Measurements from ENCODE around the gene SHISA6. TPM values are rescaled to one million over a fixed set of nuclear protein-coding genes. Genes with fewer than 3 reads are reported as not detected.

The SHISA6 gene
- polyA plus RNA-seq, 1 donor from 2014 or later, result 1.8 TPM

DNA sequence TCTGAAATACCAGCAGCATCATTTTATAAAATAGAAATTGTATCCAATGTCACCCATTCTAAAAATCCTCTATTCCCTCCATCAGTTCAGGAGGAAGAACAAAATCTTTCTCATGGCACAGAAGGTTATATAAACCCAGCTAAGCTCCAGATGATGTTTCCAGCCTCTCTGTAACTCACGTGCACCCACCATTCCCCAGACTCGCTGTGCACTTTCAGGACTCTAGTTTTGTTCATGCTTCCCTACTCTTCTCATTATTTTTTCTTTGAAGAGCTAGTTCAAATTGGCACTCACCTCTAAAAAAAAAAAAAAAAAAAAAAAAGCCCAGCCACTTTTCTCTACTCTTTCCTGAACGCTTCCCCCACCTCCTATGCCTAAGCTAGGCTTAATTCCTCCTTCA lies 36.0 kb upstream of the SHISA6 start:
- no peak overlapping the region for H3K9ac ChIP-seq (ENCODE audit: low read length)
- no peak overlapping the region for H2AFZ ChIP-seq (ENCODE audit: low read depth, low read length)
- H3K36me3 ChIP-seq (ENCODE audit: insufficient read depth, low read length), result no peaks in the 10 kb centered on the region
- no peak for TF ChIP-seq SMC3 (conservative IDR thresholded peaks at IDR 0.05; ENCODE audit: poor library complexity)
- TF ChIP-seq EP300 (conservative IDR thresholded peaks at IDR 0.05; ENCODE audit: poor library complexity, severe bottlenecking), result no peak
- TF ChIP-seq MXI1 (conservative IDR thresholded peaks at IDR 0.05; ENCODE audit: poor library complexity, severe bottlenecking), result no peak
- TF ChIP-seq RAD21 (conservative IDR thresholded peaks at IDR 0.05), result no peak
- TF ChIP-seq, protein P1, sequence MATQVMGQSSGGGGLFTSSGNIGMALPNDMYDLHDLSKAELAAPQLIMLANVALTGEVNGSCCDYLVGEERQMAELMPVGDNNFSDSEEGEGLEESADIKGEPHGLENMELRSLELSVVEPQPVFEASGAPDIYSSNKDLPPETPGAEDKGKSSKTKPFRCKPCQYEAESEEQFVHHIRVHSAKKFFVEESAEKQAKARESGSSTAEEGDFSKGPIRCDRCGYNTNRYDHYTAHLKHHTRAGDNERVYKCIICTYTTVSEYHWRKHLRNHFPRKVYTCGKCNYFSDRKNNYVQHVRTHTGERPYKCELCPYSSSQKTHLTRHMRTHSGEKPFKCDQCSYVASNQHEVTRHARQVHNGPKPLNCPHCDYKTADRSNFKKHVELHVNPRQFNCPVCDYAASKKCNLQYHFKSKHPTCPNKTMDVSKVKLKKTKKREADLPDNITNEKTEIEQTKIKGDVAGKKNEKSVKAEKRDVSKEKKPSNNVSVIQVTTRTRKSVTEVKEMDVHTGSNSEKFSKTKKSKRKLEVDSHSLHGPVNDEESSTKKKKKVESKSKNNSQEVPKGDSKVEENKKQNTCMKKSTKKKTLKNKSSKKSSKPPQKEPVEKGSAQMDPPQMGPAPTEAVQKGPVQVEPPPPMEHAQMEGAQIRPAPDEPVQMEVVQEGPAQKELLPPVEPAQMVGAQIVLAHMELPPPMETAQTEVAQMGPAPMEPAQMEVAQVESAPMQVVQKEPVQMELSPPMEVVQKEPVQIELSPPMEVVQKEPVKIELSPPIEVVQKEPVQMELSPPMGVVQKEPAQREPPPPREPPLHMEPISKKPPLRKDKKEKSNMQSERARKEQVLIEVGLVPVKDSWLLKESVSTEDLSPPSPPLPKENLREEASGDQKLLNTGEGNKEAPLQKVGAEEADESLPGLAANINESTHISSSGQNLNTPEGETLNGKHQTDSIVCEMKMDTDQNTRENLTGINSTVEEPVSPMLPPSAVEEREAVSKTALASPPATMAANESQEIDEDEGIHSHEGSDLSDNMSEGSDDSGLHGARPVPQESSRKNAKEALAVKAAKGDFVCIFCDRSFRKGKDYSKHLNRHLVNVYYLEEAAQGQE (IDR thresholded peaks at IDR 0.05; ENCODE audit: borderline replicate concordance), result no peak
- no peak for TF ChIP-seq TAF1 (IDR thresholded peaks at IDR 0.05; ENCODE audit: low read depth)
- TF ChIP-seq EZH2 (IDR thresholded peaks at IDR 0.05; ENCODE audit: borderline replicate concordance, insufficient read depth, low read length, poor library complexity, severe bottlenecking), result no peak
- TF ChIP-seq, protein P2, sequence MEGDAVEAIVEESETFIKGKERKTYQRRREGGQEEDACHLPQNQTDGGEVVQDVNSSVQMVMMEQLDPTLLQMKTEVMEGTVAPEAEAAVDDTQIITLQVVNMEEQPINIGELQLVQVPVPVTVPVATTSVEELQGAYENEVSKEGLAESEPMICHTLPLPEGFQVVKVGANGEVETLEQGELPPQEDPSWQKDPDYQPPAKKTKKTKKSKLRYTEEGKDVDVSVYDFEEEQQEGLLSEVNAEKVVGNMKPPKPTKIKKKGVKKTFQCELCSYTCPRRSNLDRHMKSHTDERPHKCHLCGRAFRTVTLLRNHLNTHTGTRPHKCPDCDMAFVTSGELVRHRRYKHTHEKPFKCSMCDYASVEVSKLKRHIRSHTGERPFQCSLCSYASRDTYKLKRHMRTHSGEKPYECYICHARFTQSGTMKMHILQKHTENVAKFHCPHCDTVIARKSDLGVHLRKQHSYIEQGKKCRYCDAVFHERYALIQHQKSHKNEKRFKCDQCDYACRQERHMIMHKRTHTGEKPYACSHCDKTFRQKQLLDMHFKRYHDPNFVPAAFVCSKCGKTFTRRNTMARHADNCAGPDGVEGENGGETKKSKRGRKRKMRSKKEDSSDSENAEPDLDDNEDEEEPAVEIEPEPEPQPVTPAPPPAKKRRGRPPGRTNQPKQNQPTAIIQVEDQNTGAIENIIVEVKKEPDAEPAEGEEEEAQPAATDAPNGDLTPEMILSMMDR (IDR thresholded peaks at IDR 0.05; ENCODE audit: poor library complexity, severe bottlenecking), result no peak
- no peak for TF ChIP-seq POLR2AphosphoS5 (IDR thresholded peaks at IDR 0.05)
- no peaks in the 10 kb centered on the region for H3F3A ChIP-seq (ENCODE audit: insufficient read depth, low read length, poor library complexity, severe bottlenecking)
- no peaks in the 10 kb centered on the region for H3K9me3 ChIP-seq (ENCODE audit: low read length)
- H3K4me2 ChIP-seq (ENCODE audit: low read length), result no peak overlapping the region
- no peaks in the 10 kb centered on the region for H3K79me2 ChIP-seq (replicated peaks; ENCODE audit: insufficient read depth, low read length)
- no peak overlapping the region for H3K27ac ChIP-seq (ENCODE audit: low read length)
- no peaks in the 10 kb centered on the region for H3K27me3 ChIP-seq (ENCODE audit: insufficient read depth, low read depth, low read length)
- H3K4me3 ChIP-seq (ENCODE audit: low read length), result no peak overlapping the region
- no peaks in the 10 kb centered on the region for H4K20me1 ChIP-seq (ENCODE audit: insufficient read depth)
- H3K9me2 ChIP-seq (ENCODE audit: insufficient read depth, low read length), result no peaks in the 10 kb centered on the region

DNA sequence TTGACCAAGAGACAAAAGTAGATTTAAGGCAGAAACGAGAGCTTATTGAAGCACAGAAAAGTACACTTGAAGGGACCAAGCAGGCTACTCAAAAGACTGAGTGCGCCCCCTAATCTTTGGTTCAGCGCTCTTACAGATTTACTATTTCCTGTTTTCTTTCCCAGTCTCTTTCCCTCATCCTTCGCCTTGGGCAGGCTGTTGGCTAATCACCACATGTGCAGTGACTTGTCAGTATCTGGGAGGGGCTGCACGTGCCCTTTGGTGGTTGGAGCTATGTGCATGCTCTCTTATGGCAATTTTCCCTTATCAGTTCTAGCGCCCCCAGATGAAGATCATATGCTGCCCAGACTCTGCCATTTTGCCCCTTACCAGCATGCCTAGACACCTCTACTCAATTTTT lies 35.4 kb upstream of the SHISA6 start:
- H3K27ac ChIP-seq (ENCODE audit: low read length), result no peak overlapping the region
- no peaks in the 10 kb centered on the region for H4K20me1 ChIP-seq (ENCODE audit: insufficient read depth)
- H3F3A ChIP-seq (ENCODE audit: insufficient read depth, low read length, poor library complexity, severe bottlenecking), result no peaks in the 10 kb centered on the region
- H3K27me3 ChIP-seq (ENCODE audit: insufficient read depth, low read depth, low read length), result no peaks in the 10 kb centered on the region
- TF ChIP-seq POLR2AphosphoS5 (IDR thresholded peaks at IDR 0.05) (no peak), EP300 (conservative IDR thresholded peaks at IDR 0.05; ENCODE audit: poor library complexity, severe bottlenecking) (no peak), SMC3 (conservative IDR thresholded peaks at IDR 0.05; ENCODE audit: poor library complexity) (no peak), RAD21 (conservative IDR thresholded peaks at IDR 0.05) (no peak), MXI1 (conservative IDR thresholded peaks at IDR 0.05; ENCODE audit: poor library complexity, severe bottlenecking) (no peak), TAF1 (IDR thresholded peaks at IDR 0.05; ENCODE audit: low read depth) (no peak), EZH2 (IDR thresholded peaks at IDR 0.05; ENCODE audit: borderline replicate concordance, insufficient read depth, low read length, poor library complexity, severe bottlenecking) (no peak)
- TF ChIP-seq, protein P1 (IDR thresholded peaks at IDR 0.05; ENCODE audit: borderline replicate concordance), result no peak
- TF ChIP-seq, protein P2 (IDR thresholded peaks at IDR 0.05; ENCODE audit: poor library complexity, severe bottlenecking), result no peak
- H3K4me2 ChIP-seq (ENCODE audit: low read length), result no peak overlapping the region
- H3K9ac ChIP-seq (ENCODE audit: low read length), result no peak overlapping the region
- no peaks in the 10 kb centered on the region for H3K79me2 ChIP-seq (replicated peaks; ENCODE audit: insufficient read depth, low read length)
- H3K9me3 ChIP-seq (ENCODE audit: low read length), result no peaks in the 10 kb centered on the region
- no peaks in the 10 kb centered on the region for H3K36me3 ChIP-seq (ENCODE audit: insufficient read depth, low read length)
- H3K9me2 ChIP-seq (ENCODE audit: insufficient read depth, low read length), result no peaks in the 10 kb centered on the region
- H2AFZ ChIP-seq (ENCODE audit: low read depth, low read length), result no peak overlapping the region
- no peak overlapping the region for H3K4me3 ChIP-seq (ENCODE audit: low read length)
